ENCODE measurements around the gene NOL3.
A peak's percentile ranks its signal among the peaks of the same experiment; 100 is the strongest.

Gene NOL3

DNA sequence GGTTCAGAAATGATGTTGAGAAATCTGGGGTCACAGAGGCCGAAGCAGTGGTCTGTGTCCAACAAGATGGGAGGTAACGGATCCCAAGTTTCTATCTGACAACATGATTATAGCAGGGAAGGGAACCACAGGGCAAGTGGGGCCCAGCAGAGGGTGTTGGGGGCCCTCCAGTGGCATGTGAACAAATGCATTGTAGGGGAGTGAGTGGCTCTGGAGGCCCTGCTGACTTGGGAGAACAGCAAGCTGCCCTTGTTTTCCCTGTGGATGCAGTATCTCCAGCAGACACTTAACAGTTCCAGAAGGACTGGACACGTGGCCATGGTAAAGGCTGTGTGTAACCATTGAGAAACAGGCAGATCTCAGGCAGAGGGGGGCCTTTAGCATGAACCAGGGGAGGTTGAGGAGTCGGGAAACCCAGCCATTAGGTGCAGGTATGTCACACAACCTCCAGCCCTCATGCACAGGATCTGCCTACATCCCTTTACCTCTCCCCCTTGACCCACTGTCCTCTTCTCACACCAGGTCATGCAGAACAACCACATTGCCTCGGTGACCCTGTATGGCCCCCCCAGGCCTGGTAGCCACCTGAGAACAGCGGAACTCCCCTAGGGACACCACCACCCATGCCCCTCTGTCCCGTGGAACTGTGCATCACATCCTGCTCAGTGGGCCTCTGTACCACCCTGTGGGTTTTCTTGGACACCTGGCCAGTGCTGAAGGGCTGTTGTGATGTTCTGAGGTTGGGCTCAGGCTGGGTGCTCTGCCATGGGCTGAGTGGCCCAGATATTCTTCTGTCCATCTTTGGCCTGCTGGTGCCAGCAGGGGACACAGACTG lies 23.6 kb upstream of the NOL3 start:
- Histone ChIP-seq H3K4me1 (ENCODE audit: control insufficient read depth, insufficient read depth, low read length) (no peaks in the 10 kb centered on the region), H3K4me3 (ENCODE audit: insufficient read depth, low read depth, low read length) (no peak overlapping the region), H3K27ac (ENCODE audit: insufficient read depth, low read depth, low read length, poor library complexity, severe bottlenecking) (no peak overlapping the region), H3K36me3 (ENCODE audit: control insufficient read depth, insufficient read depth, low read length) (peaks cover 50% of the 10 kb centered on the region), H3K27me3 (ENCODE audit: control insufficient read depth, insufficient read depth, low read length, poor library complexity, severe bottlenecking) (peaks cover 27% of the 10 kb centered on the region), H3K9me3 (ENCODE audit: control insufficient read depth, low read length) (no peaks in the 10 kb centered on the region)
- WGBS, 2 experiments = 91 to 92% methylated on average over 7 of the region's 7 CpGs

DNA sequence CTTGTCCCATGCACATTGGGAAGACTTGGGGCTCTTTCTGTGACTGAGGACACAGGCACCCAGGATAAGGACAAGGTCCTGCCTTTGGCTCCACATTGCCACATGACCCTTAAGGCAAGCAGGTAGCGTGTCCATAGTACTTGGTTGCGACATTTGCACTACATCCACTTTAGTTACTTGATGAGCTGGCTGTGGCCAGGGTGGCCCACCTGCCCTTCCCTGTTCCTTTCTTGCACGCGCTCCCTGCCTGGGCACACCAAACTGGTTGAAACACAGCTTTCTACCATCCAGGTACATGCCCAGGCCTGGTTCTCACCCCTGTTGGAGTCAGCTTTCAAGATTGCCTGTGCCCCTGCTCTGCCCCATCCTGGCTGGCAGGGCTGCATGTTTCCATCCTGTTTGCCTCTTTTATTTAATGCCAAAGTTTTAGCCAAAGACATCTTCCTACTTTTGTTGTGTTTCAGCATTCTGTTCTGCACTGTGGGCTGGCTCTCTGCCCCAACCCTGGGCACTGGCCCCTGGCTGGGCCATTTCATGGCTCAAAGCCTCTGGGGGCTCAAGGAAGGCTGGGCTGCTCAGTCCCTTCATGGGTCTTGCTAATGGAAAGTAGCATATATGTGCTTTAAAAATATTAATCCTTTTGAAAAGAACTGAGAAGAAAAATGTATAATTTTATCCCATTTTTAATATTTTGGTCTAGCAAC lies 22.7 kb upstream of the NOL3 start:
- no peaks in the 10 kb centered on the region for H3K9me3 ChIP-seq (ENCODE audit: control insufficient read depth, low read length)
- no peak overlapping the region for H3K4me3 ChIP-seq (ENCODE audit: insufficient read depth, low read depth, low read length)
- H3K36me3 ChIP-seq (ENCODE audit: control insufficient read depth, insufficient read depth, low read length) = peaks cover 44% of the 10 kb centered on the region
- no peaks in the 10 kb centered on the region for H3K4me1 ChIP-seq (ENCODE audit: control insufficient read depth, insufficient read depth, low read length)
- 96 to 98% methylated on average over 4 of the region's 4 CpGs for WGBS, 2 experiments
- H3K27ac ChIP-seq (ENCODE audit: insufficient read depth, low read depth, low read length, poor library complexity, severe bottlenecking) = no peak overlapping the region
- peaks cover 35% of the 10 kb centered on the region for H3K27me3 ChIP-seq (ENCODE audit: control insufficient read depth, insufficient read depth, low read length, poor library complexity, severe bottlenecking)

DNA sequence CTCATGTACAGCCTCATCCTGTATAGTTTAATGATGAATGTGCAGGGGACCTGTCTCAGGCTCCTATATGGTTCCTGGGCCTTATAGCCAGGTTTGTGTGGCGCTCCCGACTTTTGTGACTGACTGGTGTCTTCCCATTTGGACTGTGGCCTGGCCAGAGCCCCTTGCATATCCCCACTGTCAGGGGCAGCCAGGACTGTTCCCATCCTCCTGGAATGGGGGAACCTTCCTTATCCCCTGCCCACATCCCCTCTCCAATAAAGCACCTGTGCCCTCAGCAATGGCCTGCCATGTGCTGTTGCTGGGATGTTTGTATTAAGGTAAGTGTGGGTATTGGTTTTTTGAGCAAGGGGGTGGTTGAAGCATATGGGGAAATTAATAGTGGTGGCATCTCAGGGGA lies 22.1 kb upstream of the NOL3 start:
- Histone ChIP-seq H3K27me3 (ENCODE audit: control insufficient read depth, insufficient read depth, low read length, poor library complexity, severe bottlenecking) (peaks cover 42% of the 10 kb centered on the region), H3K4me1 (ENCODE audit: control insufficient read depth, insufficient read depth, low read length) (no peaks in the 10 kb centered on the region), H3K4me3 (ENCODE audit: insufficient read depth, low read depth, low read length) (no peak overlapping the region), H3K27ac (ENCODE audit: insufficient read depth, low read depth, low read length, poor library complexity, severe bottlenecking) (no peak overlapping the region), H3K36me3 (ENCODE audit: control insufficient read depth, insufficient read depth, low read length) (peaks cover 39% of the 10 kb centered on the region), H3K9me3 (ENCODE audit: control insufficient read depth, low read length) (no peaks in the 10 kb centered on the region)
- WGBS, 2 experiments = 92 to 97% methylated on average over 2 of the region's 2 CpGs

DNA sequence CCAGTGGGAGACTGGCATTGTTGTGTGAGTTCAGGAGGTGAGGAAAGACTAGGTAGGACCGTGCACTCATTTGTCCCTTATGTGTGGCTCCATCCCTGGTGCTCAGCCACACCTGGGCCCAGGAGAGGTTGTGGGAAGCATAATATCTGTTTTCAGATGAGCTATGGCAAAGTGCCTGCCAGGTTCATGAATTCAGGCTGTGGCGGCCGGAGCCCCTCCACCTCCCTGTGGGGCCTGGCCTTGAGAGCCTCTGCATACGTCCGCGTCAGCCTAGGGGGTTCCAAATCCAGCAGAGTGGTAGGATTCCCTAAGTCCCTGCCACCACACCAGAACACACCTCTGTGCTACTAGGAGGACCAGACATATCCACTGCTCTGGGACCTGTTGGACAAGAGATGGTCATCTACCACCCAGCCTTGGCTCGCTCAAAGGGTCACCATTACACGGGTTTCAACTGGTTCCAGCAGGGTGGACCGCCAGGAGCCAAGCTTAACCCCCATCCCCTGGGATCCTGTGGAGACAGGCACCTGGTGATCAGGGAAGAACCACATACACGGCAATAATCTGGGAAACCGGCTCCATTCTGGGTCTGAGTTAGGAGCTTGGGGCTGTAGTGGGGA lies 21.6 kb upstream of the NOL3 start:
- Histone ChIP-seq H3K27ac (ENCODE audit: insufficient read depth, low read depth, low read length, poor library complexity, severe bottlenecking) (no peak overlapping the region), H3K27me3 (ENCODE audit: control insufficient read depth, insufficient read depth, low read length, poor library complexity, severe bottlenecking) (peaks cover 47% of the 10 kb centered on the region), H3K36me3 (ENCODE audit: control insufficient read depth, insufficient read depth, low read length) (peaks cover 34% of the 10 kb centered on the region), H3K4me1 (ENCODE audit: control insufficient read depth, insufficient read depth, low read length) (no peaks in the 10 kb centered on the region), H3K9me3 (ENCODE audit: control insufficient read depth, low read length) (no peaks in the 10 kb centered on the region), H3K4me3 (ENCODE audit: insufficient read depth, low read depth, low read length) (no peak overlapping the region)
- WGBS, 2 experiments = 95% methylated on average over 11 of the region's 11 CpGs

DNA sequence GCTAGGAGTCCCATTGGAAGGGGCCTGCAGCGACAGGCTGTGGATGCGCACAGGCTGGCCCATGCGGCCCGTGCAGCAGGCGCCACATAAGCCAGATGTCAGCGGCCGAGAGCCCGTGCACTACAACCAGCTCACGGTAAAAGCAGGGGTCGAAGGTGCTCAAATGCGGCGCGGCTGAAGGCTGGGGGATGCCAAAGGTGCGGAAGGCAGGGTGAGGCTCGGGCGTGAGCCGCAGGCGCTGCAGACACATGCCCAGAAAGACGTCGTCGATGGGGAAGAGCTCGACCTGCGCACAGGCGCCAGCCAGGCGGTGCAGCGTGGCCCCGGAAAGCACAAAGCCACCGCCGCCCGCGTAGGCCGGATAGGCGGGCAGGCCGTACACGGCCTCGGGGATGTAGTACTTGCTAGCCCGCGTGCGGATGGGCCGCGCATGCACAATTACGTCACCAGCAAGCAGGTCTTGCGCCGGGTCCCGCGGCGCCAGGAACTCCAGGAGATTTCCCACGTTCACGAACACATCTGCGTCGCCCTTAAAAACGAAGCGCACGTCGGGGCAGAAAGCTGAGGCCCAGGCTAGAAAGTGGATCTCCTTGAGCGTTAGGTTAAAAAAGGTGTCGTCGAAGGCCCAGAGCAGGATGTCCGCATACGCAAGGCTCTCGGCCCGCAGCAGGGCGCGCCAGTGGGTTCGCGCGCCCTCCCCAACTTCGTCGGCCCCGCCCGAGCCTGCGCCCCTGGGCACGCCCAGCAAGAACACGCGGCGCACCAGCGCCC lies 20.9 kb upstream of the NOL3 start:
- 75 to 77% methylated on average over 77 of the region's 77 CpGs for WGBS, 2 experiments
- Histone ChIP-seq H3K27ac (ENCODE audit: insufficient read depth, low read depth, low read length, poor library complexity, severe bottlenecking) (no peak overlapping the region), H3K4me1 (ENCODE audit: control insufficient read depth, insufficient read depth, low read length) (no peaks in the 10 kb centered on the region), H3K9me3 (ENCODE audit: control insufficient read depth, low read length) (no peaks in the 10 kb centered on the region), H3K4me3 (ENCODE audit: insufficient read depth, low read depth, low read length) (no peak overlapping the region), H3K36me3 (ENCODE audit: control insufficient read depth, insufficient read depth, low read length) (peaks cover 28% of the 10 kb centered on the region), H3K27me3 (ENCODE audit: control insufficient read depth, insufficient read depth, low read length, poor library complexity, severe bottlenecking) (peaks cover 54% of the 10 kb centered on the region)

DNA sequence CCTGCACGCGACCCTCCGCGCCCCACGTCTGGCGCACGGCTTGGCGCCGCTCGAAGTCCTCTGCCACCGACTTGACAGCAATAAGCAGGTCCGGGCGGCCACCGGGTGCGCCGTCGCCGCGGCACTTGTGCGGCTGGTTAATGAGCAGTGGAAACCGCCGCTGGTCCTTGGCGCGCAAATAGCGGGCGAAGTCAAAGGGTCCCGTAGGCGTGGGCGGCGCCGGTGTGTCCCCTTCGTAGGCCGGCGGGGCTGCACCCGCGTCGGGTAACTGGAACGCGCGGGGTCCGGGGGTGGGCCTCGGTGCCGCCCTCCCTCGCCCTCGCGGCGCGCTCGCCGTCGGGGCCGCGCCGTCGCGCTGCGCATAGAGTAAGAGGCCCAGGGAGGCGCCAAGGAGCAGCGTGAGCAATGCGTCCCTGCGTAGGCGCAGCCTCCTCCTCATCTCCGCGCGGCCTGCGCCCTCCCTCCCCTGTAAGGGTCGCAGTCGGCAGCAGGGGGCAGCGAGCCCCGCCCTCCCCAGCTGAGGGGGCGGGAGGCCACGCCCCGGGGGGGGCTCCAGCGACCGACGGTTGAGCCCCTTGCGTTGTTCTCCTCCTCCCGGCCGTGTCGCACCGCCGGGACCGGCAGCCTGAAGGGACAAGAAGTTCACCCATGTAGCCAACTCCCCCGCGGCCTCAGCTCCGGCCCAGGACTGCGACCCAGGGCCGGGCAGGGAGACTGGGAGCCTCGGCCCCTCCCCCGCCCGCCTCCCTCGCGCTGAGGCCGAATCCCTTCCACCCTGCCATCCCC lies 20.1 kb upstream of the NOL3 start:
- Histone ChIP-seq H3K36me3 (ENCODE audit: control insufficient read depth, insufficient read depth, low read length) (peaks cover 21% of the 10 kb centered on the region), H3K27ac (ENCODE audit: insufficient read depth, low read depth, low read length, poor library complexity, severe bottlenecking) (no peak overlapping the region), H3K9me3 (ENCODE audit: control insufficient read depth, low read length) (no peaks in the 10 kb centered on the region), H3K4me3 (ENCODE audit: insufficient read depth, low read depth, low read length) (peak overlapping the region; percentile 44), H3K4me1 (ENCODE audit: control insufficient read depth, insufficient read depth, low read length) (no peaks in the 10 kb centered on the region), H3K27me3 (ENCODE audit: control insufficient read depth, insufficient read depth, low read length, poor library complexity, severe bottlenecking) (peaks cover 62% of the 10 kb centered on the region)
- WGBS, 2 experiments = 5% methylated on average over 94 of the region's 94 CpGs

DNA sequence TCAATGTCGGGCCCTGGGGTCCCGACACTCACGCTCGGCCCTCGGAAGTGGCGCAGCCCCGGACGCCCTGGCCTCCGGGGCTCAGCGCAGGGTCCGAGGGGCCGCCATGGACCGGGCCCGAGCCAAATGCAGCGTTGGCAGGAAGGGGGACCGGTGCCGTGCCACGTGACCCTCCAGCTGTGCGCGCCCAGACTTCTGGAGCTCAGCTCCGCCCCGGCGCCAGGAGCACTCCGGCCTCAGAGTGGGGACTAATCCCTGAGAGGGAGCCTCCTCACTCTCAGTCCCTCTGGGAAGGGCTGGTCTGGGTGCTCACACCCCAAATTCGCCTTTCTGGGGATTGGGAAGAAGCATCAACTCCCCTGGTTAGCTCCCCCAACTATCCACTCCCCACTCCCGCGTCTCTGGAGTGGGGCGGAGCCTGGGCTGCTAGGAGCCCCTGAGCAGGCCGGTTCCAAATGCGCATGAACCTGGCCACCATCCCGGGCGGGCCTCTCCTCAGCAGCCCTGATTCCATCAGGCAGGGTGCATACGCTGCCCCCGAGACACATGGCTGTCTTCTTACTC lies 19.4 kb upstream of the NOL3 start, which contains the start of gene B3GNT9:
Gene B3GNT9 (minus strand): TSS at position 166 of the 564 bp plus-strand sequence. CDS start 513 bp downstream, outside the sequence.
- Histone ChIP-seq H3K27ac (ENCODE audit: insufficient read depth, low read depth, low read length, poor library complexity, severe bottlenecking) (no peak within 1 kb of the TSS), H3K4me3 (ENCODE audit: insufficient read depth, low read depth, low read length) (peak within 1 kb of the TSS; percentile 44), H3K9me3 (ENCODE audit: control insufficient read depth, low read length) (no peaks in the 10 kb centered on the region), H3K4me1 (ENCODE audit: control insufficient read depth, insufficient read depth, low read length) (no peaks in the 10 kb centered on the region), H3K36me3 (ENCODE audit: control insufficient read depth, insufficient read depth, low read length) (peaks cover 19% of the 10 kb centered on the region), H3K27me3 (ENCODE audit: control insufficient read depth, insufficient read depth, low read length, poor library complexity, severe bottlenecking) (peaks cover 69% of the 10 kb centered on the region)
- WGBS, 2 experiments = 2% methylated on average over 34 of the region's 34 CpGs

DNA sequence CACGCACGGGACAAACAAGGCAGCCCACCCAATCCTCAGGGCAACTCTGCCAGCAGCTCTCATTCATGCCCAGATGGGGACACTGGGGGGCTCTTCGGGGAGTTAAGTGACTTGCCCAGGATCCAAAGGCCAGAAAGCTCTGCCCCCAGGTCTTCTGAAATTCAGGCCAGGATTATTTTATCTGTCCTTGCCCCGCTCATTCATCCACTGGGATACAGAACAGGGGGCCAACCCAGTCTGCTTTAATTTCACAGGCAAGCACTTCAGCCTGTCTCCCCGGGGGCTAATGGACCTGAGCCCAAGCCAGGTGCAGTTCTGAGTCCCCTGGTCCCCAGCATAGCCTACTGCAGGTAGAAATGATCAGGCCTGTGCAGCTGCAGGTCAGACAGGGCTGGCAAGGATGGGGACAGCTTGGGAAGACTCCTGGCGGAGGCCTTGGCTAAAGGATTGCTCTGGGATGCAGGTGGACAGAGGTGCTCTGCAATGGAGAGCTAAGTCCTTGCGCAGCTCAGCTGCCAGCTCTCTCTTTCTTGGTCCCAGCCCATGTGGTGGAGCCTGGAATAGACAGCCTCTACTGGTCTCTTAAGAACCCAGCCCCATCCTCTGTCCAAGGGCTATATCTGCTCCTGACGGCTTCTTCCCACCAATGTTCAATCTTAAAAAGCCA lies 18.8 kb upstream of the NOL3 start:
- Histone ChIP-seq H3K4me1 (ENCODE audit: control insufficient read depth, insufficient read depth, low read length) (no peaks in the 10 kb centered on the region), H3K36me3 (ENCODE audit: control insufficient read depth, insufficient read depth, low read length) (peaks cover 19% of the 10 kb centered on the region), H3K4me3 (ENCODE audit: insufficient read depth, low read depth, low read length) (no peak overlapping the region), H3K27ac (ENCODE audit: insufficient read depth, low read depth, low read length, poor library complexity, severe bottlenecking) (no peak overlapping the region), H3K27me3 (ENCODE audit: control insufficient read depth, insufficient read depth, low read length, poor library complexity, severe bottlenecking) (peaks cover 75% of the 10 kb centered on the region), H3K9me3 (ENCODE audit: control insufficient read depth, low read length) (no peaks in the 10 kb centered on the region)
- 63 to 65% methylated on average over 8 of the region's 8 CpGs for WGBS, 2 experiments
